ENCODE results near the gene EGFR.
"Not testable (repeated sequence)": the region's sequence is repeated elsewhere in the genome, so short reads cannot be mapped to it uniquely, and the experiment has no call there.

Gene EGFR

DNA sequence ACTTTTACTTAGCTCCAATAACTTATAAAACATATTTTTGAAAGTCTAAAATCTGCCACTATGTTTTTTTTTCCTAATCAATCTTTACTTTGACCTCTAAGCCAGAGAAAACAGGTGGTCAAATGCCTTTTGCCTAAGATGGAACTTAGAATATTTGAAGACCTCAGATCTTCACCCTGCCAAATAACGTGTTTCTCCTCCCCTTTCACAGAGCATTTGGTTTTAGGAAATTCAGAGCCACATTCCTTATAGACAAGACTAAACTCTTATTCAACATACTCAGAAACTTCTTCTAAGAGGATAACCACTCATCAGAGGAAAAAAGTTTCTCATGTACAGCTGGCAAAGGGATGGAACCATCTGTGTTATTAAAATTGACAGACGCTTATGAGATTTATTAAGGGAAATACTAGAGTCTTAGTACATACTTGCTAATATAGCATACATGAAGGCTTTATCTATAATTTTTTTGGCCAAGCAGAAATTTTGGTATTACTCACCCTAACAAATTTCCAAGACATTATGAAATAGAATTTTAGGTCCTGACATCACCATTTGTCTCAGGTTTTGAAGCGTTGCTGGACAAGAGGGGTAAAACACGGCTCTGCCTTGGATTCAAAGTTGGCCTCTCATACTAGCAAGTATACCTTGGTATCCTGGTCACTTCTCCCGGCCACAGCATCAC is 2.6 kb upstream of the EGFR start:
- no peak for DNase-seq

DNA sequence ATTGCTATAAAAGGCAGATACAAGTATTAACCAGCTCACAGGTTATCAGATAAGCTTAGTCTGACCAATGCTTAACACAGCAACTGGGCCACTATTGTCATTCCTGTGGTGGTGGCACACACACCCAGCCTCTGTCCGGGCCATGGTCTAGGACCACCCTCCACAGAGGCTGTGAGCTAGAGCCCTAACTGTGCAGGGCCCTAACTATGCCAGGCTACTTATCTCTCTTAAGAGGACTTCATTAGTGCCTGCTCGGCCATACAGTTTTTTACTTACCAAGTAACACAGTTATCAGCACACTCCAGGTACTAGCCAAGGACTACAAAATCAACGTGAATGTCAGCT is 2.1 kb upstream of the EGFR start:
- DNase-seq = no peak

DNA sequence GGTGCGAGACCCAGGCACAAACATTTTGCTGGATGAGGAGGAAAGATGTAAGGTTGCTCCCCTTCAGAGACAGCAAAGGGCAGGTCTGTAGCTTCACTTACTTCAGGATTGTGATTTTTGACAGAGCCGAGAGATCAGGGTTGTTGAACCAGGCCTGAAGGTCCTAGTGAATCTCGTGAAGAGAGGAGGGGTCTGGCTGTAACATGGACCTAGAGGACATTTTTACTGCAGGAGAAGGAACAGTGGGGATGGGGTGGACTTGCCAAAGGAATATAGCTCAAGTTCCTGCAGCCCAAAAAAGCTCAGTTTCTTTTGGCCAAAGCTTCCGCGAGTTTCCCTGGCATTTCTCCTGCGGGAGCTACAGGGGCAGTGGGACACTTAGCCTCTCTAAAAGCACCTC is 976 bp upstream of the EGFR start:
- DNase-seq = no peak

DNA sequence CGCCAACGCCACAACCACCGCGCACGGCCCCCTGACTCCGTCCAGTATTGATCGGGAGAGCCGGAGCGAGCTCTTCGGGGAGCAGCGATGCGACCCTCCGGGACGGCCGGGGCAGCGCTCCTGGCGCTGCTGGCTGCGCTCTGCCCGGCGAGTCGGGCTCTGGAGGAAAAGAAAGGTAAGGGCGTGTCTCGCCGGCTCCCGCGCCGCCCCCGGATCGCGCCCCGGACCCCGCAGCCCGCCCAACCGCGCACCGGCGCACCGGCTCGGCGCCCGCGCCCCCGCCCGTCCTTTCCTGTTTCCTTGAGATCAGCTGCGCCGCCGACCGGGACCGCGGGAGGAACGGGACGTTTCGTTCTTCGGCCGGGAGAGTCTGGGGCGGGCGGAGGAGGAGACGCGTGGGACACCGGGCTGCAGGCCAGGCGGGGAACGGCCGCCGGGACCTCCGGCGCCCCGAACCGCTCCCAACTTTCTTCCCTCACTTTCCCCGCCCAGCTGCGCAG is 424 bp downstream of the EGFR start:
- DNase-seq = no peak

DNA sequence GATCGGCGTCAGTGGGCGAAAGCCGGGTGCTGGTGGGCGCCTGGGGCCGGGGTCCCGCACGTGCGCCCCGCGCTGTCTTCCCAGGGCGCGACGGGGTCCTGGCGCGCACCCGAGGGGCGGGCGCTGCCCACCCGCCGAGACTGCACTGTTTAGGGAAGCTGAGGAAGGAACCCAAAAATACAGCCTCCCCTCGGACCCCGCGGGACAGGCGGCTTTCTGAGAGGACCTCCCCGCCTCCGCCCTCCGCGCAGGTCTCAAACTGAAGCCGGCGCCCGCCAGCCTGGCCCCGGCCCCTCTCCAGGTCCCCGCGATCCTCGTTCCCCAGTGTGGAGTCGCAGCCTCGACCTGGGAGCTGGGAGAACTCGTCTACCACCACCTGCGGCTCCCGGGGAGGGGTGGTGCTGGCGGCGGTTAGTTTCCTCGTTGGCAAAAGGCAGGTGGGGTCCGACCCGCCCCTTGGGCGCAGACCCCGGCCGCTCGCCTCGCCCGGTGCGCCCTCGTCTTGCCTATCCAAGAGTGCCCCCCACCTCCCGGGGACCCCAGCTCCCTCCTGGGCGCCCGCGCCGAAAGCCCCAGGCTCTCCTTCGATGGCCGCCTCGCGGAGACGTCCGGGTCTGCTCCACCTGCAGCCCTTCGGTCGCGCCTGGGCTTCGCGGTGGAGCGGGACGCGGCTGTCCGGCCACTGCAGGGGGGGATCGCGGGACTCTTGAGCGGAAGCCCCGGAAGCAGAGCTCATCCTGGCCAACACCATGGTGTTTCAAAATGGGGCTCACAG is 1.1 kb downstream of the EGFR start:
- no peak for DNase-seq

DNA sequence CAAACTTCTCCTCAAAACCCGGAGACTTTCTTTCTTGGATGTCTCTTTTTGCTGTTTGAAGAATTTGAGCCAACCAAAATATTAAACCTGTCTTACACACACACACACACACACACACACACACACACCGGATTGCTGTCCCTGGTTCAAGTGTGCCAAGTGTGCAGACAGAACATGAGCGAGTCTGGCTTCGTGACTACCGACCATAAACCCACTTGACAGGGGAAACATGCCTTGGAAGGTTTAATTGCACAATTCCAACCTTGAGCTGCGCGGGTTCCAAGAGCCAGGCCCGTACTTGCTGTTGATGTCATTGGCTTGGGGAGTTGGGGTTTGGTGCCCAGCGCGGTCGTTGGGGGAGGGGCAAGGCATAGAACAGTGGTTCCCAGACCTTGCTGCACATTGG is 1.7 kb downstream of the EGFR start:
- DNase-seq = no peak

DNA sequence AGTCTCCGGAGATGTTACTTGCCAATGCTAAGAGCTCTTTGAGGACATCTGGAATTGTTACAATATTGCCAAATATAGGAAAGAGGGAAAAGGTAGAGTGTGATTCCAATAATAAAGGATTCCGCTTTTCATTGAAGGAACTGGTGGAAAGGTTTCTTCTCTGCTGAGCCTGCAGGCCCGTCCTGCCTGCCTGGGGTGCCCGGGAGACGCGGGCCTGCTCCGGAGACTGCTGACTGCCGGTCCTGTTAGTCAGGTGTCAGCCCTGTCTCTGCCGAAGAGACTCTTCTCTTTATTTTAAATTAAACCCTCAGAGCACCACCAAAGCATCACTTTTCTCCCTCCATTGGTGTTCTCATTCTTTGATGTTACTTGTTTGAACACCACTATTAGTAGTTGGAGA is 2.2 kb downstream of the EGFR start:
- DNase-seq = no peak

DNA sequence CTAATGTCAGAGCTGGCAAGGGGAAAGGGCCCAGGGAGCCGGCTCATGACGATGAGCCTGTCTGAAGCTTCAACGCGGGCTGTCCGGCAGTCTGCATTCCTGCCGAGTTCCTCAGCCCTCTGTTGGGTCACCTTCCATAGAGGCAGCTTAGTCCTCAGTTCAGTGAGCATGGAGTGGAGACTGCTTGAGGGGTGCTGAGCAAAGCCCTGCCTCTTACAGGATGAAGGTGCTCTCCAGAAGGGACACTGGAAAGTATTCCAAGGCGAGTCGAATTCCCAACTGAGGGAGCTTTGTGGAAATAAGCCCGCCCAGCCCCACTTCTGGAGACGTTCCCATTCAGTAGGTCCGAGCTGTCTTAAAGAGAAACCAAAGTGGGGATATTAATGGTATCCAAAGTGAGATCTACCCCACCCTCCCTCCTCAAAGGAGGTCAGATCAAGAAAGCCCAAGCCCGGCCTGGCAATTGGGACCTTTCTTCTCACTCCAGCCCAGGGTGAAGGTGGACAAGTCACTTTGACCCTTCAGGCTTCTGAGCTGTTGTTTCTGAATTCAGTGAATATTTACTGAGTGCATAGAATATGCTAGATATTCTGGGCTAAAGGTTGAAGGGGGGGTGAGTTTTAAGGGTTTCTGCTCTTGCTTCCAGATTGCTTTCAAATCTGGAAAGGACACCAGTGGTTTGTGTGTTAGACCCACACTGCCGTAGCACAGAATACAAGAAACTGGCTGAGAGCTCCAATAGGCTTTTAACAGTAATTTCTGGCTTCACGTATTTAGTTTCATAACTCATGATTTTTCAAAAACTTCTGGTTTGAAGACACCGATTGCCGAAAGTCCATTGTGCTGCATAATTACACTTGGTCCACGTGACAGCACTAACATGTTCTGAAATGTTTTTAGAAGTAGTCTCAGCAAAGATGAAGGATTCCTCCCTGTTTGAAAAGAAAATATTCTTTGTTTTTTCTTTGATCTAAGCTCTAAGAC is 3.5 kb downstream of the EGFR start:
- DNase-seq = no peak

DNA sequence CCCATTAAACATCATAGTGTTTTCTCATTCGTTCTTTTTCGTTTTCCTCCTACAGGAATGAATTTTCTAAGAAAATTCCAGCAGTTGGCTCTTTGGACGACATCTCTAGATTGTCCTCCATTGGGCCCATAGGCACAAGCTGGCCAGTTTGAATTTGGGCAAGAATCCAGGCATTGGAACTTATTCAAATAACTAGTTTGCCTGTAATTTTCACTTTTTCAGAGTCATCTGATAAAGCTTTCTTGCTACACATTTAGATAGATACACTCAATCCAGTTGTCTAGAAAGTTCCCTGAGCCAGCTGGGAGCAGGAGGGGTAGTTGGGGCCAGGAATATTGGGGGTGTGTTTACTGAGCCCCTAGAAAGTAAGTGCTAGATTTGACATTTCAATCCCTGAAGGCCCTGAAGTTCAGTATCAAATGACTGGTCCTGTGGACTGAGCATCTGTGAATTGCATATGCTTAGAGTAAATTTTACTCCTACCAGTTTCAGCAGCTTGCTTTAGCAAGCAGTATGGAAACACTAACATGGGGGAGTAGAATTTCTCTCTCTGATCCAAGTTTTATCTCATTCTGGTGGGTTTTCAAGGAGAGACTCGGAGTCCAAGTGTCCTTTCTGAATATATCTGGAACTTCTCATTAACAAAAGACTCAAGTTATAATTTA is 5.2 kb downstream of the EGFR start:
- DNase-seq = no peak

DNA sequence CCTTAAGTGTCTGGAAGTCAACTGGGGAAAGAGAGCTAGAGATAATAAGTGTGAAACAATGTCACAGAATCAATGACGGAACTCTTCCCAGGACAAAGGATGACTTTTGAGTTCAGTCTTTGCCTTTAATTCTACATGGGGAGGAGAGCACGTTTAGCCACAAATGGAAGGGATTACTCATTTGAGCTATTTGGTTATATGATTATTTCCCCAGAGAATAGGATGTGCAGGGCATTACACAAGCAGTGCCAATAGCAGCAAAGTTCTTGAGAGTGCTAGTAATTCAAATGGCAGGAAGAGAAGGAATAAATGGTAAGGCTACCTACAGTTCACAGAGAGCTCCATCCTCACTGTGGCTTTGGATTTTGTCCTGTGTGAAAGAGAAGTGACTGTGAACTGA is 6.0 kb downstream of the EGFR start:
- DNase-seq = no peak

DNA sequence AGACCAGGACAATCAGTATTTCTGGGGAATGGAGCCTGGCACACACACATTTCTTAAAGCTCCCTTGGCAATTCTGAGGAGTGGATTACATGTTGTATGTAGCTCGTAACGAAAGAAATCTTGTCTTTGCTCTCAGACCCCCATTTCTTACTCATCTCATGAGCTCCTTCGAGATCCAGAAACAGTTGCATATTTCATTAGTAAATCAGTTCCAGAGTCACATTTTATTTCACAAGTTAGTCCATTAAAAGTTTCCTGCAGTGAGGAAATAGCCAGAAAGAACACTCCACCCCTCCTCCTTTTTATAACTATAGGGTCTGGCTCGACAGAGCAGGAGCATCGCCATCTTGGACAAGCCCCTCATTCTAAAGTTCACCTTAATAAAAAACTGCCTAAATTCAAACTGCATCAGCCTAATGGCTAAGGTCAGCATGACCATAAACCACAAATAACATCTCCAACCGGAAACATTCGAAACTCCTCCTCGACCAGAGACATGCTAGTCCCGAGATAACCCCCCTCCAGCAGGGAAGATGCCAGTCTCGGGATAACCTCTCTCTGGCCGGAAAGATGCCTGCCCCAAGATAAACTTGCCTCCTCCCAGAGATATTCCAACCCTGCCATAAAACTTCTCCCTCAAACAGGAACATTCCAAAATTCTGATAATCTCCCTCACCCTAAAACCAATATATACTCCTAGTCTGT is 7.4 kb downstream of the EGFR start:
- no peak for DNase-seq

DNA sequence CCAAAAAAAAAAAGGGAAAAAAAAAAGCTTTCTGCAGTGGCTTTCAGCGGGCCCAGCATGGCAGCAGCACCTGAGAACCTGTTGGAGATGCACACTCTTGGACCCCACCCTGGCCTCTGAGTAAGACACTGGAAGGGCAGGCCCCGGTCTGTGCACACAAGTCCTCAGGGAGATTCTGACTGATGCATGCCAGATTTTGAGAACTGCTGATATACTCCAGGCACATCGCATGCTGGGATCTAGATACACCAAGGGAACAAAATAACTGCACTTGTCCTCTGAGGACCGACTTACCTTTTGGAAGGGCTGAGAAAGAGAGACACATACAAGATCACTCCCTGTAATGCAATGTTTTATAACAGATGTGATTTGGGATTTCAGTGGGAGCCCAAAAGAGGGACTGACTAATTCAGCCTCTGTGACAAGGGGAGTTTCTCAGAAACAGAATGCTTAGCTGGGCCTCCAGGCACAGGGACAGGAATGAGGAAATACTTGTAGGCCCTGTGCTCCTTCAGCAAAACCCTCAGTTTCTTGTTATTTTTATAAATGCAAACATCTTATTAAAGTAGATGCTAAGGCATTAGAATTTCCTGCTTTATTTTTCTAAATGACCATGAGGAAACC is 8.2 kb downstream of the EGFR start:
- no peak for DNase-seq

DNA sequence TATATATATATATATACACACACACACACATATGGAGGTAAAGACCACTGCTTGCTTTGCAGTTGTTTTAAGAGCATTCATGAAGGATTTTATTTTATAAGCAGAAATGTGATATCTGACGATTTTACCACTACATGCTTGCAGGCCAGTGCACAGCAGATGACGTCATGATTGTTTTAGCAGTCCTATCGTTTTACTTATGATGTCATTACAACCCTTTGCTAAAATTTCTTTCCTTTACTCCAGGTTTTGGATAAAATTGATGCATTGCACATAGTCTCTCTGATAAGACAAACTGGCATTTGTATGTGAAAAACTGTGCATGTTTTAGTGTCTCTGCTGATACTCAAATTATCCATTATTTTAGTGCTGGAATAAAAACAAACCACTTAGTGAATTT is 9.2 kb downstream of the EGFR start:
- DNase-seq = no peak

DNA sequence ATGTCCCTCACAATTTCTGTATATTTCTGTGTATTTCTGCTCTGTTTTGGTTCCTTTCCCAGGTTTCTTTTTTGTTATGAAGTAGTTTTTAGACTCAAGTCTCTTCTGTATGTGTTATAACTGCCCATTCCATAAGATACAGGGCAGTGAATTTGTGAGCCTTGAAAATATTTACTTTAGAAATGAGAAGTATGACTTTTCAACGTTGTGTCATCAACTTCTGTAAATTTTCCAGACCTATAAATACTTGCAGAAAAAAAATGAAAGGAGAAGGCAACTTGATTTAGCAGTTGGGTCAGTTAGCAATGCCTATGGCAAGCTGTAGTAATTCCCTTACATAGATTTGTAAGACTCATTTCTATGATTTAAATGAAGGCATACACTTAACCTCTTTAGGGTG is 11.5 kb downstream of the EGFR start:
- DNase-seq = no peak

DNA sequence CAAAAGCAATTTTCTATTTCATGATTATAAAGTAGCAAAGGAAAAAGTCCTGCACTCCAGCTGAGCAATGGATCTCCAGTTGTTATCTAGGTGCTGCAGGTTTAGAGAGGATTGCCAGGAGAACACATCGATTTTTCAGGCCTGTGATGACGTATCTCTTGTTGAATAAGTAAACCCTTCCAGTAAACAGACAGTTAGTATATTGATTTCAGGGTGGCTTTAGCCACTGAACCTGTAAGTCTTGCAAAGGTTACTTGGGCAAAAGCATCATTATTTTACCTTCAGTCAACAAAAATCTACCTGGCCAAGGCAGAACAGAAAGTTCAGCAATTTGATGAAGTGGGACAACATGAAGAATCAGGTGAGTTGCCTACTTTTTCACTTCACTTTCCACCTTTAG is 12.3 kb downstream of the EGFR start:
- DNase-seq = no peak

DNA sequence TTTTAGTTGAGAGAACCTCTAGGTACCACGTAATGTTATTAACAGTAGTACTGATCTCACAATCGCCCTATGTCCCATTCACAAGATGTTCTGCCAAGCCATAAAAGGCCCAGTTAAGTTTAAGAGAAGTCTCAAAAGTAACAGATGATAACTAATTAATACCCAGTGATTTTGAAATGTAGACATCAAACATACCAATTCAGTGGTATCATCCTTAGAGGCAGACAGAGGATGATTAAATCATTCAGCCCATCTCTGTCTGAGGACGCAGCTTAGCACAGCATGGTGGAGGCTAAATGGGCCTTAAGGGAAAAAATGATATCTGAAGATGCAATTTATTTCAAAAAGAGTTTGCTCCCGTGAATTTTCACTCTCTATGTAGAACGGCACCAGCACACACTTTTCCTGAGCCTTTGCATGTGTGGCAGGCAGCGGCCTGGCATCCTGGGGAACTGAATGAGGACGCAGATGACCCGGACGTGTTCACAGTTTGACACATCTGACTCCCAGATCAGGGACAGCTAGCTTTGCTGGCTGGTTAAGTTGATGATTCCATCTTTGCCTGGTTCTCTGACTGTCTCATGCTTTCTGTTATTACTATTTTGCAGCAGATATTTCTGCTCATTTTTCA is 13.4 kb downstream of the EGFR start:
- DNase-seq = no peak

DNA sequence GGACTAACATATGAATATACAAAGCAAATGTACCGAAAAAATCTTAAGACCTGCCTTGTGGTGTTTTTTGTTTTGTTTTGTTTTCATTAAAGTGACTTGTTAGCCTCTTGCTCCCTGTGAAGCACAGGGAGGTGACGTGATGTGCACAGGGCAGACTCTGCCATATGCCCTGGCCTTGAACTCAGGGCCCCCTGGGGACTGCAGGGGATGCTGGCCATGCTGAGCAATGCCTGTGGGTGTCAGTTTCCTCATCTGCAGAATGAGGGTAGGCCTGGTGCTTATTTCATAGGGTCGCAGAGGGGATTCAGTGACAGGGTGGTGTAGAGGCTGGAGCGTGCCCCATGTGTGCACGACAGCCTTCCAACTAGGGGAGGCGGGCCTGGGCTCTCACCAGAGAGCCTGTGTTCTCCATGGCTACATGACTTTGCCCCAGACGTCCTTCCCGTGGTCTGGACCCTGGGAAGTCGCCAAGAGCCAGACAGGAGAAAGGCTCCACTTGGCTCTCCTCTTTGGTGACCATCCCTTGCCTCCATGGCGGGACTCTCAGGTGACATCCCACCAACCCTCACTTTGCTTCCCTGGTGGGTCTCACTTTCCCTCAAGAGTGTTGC is 14.5 kb downstream of the EGFR start:
- no peak for DNase-seq

DNA sequence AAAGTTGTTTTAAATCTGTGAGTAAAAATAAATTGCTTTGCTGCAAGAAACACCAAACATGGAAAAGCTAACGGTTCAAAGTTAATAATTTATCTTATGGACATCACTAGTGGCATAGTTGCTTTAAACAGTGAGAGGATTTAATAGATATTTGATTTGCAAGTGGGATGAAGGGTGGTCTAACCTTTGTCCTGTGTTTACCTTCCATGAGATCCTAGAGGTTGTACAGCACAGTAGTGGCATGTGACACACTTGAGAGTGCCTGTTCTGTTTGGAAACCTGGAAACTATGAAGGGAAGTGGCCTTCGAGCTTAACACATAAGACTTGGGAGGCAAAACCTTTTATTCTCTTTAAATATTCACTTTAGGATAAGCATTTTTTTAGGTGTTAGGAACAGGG is 16.0 kb downstream of the EGFR start:
- DNase-seq = no peak

DNA sequence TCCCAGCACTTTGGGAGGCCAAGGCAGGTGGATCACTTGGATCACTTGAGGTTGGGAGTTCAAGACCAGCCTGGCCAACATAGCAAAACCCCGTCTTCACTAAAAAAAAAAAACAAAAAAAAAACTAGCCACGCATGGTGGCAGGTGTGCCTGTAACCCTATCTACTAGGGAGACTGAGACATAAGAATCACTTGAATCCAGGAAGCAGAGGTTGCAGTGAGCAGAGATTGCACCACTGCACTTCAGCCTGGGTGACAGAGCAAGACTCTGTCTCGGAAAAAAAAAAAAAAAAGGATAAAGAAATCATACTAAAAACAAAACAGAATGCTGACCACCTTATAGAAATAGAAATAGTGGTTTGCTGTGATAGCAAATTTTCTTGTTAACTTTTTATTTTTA is 16.6 kb downstream of the EGFR start:
- DNase-seq = not testable (repeated sequence)

DNA sequence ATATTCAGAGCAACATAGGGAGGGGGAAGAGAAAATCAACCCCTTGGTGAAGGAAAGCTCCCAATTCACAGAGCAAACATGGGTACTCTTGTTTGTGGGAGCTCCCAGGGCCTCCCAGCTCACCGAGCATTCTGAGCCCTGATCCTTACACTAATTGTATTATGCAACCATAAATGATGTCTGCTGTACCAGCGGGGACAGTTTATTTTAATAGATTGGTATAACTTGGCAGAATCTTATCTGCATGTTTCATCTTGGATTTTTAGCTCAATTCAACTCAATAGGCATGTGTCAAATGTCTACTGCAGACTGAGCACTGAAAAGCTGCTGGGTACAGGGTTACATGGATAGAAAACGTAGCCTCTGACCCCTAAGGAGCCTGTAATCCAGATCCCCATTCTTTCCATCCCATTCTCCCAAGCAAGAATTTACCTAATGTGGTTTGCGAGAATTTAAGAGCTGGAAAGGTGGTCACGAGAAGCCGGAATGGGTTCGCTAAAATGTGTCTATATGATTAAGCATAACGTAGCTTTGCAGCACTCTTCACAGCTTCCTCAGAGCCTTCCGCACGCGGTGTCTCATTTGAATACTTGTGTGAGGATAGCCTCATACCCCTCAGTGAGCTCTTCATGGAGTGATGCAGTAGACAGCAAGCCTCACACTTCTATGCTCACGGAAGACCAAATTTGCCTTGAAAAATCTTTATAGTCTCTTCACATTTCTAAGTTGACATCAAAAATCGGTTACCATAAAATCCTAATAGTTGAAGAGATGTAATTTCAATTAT is 18.3 kb downstream of the EGFR start:
- no peak for DNase-seq
